GM21447 (cell line): ENCODE measurements around the gene GK2.

Source experiments
- ATAC-seq: cut with Tn5 transposase; IDR thresholded peaks from one replicate; pipeline ENCODE4 v1.9.1; 2021; ENCODE audit not compliant: unreplicated experiment

The GK2 gene

GRCh38 chr4:79408063-79408462, at the start of gene GK2:
Gene GK2, minus strand, starts transcription at chr4:79408228. Its CDS starts 28 bp downstream, at chr4:79408200.
- ATAC-seq = no peak

GRCh38 chr4:79455216-79455615, 47.2 kb upstream of the GK2 start:
- ATAC-seq = no peak

- no peak for ATAC-seq
Observed at GRCh38 chr4:79454656-79455055, 46.6 kb upstream of the GK2 start.

- no peak for ATAC-seq
Observed at GRCh38 chr4:79450053-79450452, 42.0 kb upstream of the GK2 start.

- no peak for ATAC-seq
Observed at GRCh38 chr4:79446145-79446544, 38.1 kb upstream of the GK2 start.

DNA sequence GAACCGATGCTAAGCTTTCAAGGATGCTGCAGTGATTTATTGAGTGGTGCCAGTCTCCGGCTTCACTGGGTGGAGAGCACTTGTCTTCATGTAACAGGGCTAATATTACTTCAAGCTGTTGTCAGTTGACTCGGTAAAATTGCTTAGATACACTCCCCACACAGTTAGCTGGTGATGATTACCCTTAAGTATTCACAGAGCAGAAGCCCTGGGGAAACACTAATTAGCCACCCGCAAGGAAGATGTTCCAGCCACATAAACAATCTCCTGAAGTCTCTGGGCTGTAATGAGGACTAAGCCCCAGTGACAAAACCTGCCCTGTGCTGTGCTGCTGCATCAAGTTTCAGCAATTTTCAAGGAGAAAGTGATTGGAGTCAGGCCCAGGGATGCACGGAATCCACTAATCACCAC, 37.3 kb upstream of the GK2 start:
- no peak for ATAC-seq

GRCh38 chr4:79442422-79442821, 34.4 kb upstream of the GK2 start:
- no peak for ATAC-seq

- ATAC-seq = no peak
Observed at GRCh38 chr4:79439489-79439888, 31.5 kb upstream of the GK2 start.

DNA sequence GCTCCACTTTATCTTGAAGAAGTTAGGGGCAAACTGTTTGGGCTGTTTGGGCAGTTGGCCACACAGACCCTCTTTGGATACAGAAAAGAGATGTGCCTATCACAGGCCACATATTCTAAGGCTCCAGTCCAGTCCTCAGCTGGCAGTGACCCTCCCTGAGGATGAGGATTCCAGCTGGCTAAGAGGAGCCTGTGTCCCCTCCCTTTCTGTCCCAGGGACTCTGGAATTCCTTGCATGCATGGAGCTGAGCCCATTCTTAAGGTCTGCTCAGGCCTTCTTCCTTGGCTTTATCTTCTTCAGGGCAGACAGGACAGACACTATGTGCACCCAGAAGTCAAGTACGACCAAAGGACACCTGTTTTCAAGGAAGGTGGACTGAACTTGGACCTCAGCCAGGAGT, 23.8 kb upstream of the GK2 start:
- ATAC-seq = no peak

- ATAC-seq = no peak
Observed at GRCh38 chr4:79429113-79429903, 21.3 kb upstream of the GK2 start.

DNA sequence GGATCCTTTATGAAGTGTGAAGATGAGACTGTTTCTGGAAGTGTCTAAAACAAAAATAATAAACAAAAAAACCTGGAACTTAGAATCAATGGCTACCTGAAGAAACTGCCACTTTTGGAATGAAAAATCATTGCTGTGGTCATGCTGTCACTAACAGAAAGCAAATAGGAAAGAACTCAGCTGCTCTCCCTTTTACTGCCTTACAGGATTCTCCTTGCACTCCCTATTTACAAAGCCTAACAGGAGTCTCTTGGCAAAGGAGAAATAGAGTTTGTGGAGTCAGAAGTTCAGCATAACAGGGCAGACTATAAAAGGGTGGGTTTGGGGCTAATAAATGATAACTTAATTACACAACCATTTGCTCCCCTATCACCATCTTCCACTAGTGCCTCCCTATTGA, 19.0 kb upstream of the GK2 start:
- no peak for ATAC-seq

GRCh38 chr4:79425586-79425985, 17.6 kb upstream of the GK2 start:
- no peak for ATAC-seq

DNA sequence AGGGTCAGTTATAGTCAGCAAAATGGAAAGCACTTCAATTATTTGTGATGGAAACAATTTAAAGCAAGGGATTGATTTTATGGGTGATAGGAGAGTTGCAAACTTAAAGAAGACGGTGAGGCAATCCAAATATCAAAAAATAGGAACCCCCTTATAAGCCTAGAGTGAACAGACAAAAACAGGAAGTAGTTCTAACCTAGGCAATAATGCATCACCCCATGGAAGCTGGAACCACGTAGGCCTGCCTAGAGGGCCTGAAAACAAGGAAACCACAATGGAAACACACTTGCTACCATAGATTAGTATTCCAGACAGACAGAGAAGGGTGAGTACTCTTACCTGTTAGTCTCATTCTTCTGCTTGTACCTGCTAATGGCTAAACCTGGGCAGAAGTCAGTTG, 13.5 kb upstream of the GK2 start:
- ATAC-seq = no peak

GRCh38 chr4:79413886-79414285, 5.9 kb upstream of the GK2 start:
- ATAC-seq = no peak

- ATAC-seq = no peak
Observed at GRCh38 chr4:79413032-79413885, 5.2 kb upstream of the GK2 start.

- ATAC-seq = no peak
Observed at GRCh38 chr4:79404666-79405065, 3.4 kb downstream of the GK2 start.

DNA sequence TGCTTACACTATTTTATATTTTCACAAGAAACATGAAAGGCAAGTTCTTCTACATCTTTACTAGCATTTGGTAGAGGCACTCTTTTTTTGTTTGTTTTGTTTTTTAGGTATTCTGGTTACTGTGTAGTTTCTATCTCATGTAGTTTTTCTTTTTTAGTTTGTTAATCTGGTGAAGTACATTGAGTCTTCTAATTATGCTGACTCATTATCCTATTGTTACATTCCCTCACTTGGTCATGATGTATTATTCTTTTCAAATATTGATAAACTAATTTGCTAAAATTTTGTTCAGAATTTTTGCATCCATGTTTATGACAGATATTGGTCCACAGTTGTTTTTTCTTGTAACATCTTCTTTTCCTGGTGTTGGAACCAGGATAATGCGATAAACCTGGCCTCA, 4.7 kb downstream of the GK2 start:
- no peak for ATAC-seq

GRCh38 chr4:79402332-79402851, 5.6 kb downstream of the GK2 start:
- no peak for ATAC-seq

GRCh38 chr4:79399076-79399475, 9.0 kb downstream of the GK2 start:
- ATAC-seq = no peak

- no peak for ATAC-seq
Observed at GRCh38 chr4:79397951-79398350, 10.1 kb downstream of the GK2 start.

DNA sequence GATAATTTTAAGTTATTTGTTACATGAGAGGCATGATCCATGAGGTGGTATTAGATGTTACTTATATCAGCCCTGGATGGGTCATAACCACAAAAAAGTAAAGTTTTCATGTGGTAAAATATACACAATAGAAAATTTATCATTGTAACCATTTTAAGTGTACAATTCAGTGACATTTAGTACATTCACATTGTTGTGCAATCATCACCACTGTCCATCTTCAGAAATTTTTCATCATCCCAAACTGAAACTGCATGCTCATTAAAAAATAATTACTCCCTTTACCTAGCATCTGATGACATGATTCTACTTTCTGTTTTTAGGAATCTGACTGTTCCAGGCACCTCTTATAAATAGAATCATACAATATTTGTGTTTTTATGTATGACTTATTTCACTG, 11.2 kb downstream of the GK2 start:
- ATAC-seq = no peak

DNA sequence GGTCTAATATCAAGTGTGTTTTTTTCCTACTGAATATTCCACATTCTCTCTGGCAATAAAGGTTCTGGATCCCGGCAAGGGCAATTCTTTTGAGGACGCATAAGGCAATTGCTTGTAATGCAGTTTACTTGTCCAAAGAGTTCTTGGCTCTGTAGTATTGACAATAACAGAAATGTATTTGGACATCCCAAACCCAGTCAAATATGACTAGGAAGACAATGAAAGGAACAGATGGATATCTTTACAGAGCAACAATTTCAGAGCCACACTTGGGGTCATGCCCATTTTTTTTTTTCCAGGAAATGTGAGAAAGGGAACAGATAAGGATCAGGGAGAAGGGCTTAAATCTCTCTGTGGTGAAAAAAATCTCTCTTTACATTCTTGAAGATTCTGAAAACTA, 12.2 kb downstream of the GK2 start:
- ATAC-seq = no peak
